GM18520 (cell line): Measurements from ENCODE around the gene GSTA4.
A peak's percentile ranks its signal among the peaks of the same experiment; 100 is the strongest.
"Not testable (repeated sequence)": the region's sequence is repeated elsewhere in the genome, so short reads cannot be mapped to it uniquely, and the experiment has no call there.

Experiments used
- ATAC-seq: cut with Tn5 transposase; IDR thresholded peaks from one replicate; pipeline ENCODE4 v1.9.1; 2021; ENCODE audit not compliant: unreplicated experiment

GSTA4 gene

DNA sequence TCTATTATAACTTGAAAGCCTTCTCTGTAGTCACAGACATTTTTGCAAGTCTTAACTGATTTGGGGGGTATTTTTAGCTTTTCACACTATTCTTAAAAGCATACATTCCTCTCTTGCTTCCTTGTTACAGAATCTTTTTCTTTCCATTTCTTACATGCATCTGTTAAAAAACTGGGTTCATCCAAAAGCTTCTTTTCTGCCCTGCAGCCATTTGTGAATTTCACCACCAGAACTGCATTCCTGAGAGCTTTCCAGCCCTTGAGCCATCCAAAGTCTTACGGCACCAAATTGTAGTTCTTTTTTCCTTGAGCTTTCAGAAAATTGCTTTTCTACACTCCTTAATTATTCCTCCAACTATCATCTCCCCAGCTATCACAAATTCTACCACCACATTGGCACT lies 19.7 kb upstream of the GSTA4 start:
- no peak for ATAC-seq

GRCh38 chr6:53014063-53014462 lies 19.0 kb upstream of the GSTA4 start:
- ATAC-seq: no peak

- ATAC-seq: no peak
Measured at GRCh38 chr6:53011979-53012378, 16.9 kb upstream of the GSTA4 start.

DNA sequence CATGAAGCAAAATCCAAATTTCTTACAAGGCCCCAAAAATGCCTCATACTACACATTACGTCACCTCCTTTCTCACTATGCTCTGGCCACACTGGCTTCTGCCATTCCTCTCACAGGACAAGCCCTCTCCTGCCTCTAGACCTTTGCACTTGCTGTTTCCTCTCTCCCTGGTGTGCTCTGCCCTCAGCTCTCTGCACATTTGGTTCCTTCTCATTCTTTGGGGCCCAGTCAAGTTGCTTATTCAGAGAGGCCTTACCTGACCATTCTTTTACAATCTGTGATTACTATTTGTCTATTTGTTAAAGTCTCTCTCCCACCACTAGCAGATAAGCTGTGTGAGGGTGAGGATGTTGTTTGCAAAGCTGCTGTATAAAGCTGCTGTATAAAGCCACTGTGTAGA lies 15.4 kb upstream of the GSTA4 start:
- no peak for ATAC-seq

DNA sequence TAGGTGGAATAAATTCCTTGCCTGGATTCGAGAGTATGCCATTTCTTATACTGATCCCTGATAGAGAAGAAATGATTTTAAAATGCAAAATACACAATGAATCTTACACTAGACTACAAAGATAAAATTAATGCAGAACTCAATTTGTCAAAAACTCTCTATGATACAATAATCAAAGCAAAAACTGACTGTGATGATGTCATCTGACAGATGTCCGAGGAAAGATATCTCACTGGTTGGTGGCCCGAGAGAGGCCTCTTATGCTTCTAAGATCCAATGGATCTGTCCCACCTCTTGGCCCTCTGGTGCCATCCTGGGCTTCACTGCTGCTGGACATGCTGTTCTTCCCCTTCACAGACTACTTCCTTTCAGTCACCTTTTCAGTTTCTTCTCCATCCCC lies 14.4 kb upstream of the GSTA4 start:
- no peak for ATAC-seq

- ATAC-seq: no peak
Measured at GRCh38 chr6:53009056-53009455, 14.0 kb upstream of the GSTA4 start.

GRCh38 chr6:53008192-53008687 lies 13.2 kb upstream of the GSTA4 start:
- not testable (repeated sequence) for ATAC-seq

DNA sequence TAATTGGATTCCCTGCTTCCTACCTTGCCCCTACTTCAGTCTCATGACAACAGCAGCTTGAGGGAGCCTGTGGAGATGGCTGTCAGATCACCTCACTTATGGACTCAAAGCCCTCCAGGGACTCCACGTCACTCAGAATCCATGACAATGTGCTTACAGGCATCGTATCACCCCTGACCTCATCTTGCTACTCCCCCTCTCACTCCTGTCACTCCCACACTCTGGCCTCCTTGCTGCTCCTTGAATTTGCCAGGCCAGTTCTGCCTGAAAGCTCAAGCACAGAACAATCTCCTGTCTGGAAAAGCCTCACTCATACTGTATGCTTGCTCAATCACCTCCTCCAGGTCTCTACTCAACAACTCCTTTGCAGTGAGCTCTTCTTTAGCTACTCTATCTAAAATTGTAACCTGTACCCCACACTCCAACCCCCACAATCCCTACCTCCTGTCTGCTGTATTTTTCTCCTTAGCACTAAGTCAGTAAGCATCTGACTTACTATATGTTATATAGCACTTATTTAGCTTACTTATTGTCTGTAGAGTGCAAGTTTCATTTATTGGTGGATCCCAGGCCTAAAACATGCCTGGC lies 10.7 kb upstream of the GSTA4 start:
- ATAC-seq: no peak

- no peak for ATAC-seq
Measured at GRCh38 chr6:52999456-52999855, 4.4 kb upstream of the GSTA4 start.

DNA sequence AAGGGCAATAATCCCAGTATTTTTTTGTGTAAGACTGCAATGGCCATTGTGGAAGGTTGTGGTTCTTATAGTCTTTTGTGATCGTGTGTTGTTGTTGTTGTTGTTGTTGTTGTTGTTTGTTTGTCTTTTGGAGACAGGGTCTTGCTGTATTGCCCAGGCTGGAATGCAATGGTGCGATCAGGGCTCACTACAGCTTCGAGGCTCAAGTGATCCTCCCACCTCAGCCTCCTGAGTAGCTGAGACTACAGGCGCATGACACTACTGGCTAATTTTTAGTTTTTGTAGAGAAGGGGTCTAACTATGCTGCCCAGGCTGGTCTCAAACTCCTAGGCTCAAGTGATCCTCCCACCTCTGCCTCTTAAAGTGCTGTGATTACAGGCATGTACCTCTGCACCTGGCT lies 3.5 kb upstream of the GSTA4 start:
- ATAC-seq: no peak

DNA sequence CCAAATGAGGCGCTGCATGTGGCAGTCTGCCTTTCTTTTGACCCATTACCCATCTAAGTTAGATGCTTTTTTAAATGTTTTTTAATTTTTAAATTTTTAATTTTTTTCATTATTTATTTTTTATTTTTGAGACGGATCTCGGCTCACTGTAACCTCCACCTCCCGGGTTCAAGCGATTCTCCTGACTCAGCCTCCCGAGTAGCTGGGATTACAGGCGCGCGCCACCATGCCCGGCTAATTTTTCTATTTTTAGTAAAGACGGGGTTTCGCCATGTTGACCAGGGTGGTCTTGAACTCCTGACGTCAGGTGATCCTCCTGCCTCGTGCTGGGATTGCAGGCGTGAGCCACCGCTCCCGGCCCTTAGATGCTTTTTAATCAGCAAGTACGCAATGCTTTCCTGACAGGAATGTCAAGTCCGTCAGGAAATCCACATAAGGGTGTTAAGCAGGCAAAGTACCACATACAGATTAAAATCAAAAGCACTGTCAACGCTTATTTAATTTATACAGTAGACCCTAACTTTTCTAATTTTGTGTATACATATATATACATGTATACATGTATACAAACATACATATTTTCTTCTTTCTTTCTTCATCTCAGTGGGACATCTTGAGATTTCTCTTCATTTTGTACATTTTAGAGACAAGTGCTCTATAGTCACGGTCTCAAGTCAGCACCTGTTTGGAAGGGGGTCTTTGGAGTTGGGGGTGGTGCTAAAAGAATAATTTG lies 995 bp upstream of the GSTA4 start:
- ATAC-seq: no peak

GRCh38 chr6:52994839-52995088 lies 320 bp downstream of the GSTA4 start:
- ATAC-seq: no peak

- ATAC-seq: no peak
Measured at GRCh38 chr6:52994031-52994838, 849 bp downstream of the GSTA4 start.

- ATAC-seq: no peak
Measured at GRCh38 chr6:52992980-52993920, 1.8 kb downstream of the GSTA4 start.

DNA sequence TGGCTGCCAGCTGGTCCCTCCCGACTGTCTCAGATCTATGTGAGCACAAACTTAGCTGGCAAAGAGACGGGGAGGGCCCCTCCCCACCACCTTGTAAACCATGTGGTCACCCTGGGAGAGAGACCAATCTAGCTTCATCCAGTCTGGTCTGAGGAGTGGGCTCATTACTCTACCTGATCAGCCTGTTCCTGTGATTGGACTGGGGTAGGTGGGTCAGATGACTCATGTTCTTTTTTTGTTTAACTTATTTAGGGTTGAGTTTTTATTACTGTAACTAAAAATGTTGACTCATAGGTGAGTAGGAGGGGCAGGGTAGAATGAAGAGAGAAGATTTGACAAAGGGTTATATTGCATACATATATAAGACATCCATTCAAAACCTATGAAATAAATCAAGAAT lies 4.7 kb downstream of the GSTA4 start:
- ATAC-seq: no peak

DNA sequence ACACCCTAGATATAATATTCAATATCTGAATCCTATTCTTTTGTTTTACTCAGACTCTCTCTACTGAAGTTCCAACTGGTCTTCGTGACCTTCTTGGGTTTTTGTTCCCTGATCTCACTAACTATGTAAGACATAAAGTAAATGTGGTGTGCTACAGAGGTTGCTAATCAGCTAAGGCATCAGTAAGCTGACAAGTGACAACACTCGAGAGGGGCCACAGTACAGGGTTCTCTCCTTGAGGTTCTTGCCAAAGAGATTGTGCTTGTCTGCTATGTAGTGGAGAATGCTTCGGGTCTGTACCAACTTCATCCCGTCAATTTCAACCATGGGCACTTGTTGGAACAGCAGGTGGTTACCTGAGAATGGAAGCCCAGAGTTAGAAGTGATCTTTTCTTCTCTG lies 9.9 kb downstream of the GSTA4 start:
- no peak for ATAC-seq

DNA sequence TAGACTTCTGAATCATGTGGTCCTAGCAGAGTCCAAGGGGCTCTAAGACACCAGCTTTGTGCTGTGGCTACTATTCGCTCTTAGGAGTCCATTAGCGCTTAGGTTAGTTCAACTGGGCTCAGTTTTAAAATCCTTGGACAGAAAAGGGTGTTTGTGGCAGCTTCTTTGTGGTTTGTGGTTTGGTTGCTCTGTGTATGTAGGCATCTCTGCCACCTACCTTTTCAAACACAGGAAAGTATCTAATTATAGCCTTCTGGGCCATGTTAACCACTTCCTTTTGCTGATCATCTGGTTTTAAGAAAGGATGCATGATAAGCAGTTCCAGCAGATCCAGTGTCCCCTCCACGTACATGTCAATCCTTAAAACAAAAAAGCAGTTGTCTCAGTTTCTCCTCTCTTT lies 10.8 kb downstream of the GSTA4 start:
- peak; percentile 64 for ATAC-seq

GRCh38 chr6:52983159-52983848 lies 11.8 kb downstream of the GSTA4 start:
- no peak for ATAC-seq

- ATAC-seq: no peak
Measured at GRCh38 chr6:52982680-52983079, 12.4 kb downstream of the GSTA4 start.

DNA sequence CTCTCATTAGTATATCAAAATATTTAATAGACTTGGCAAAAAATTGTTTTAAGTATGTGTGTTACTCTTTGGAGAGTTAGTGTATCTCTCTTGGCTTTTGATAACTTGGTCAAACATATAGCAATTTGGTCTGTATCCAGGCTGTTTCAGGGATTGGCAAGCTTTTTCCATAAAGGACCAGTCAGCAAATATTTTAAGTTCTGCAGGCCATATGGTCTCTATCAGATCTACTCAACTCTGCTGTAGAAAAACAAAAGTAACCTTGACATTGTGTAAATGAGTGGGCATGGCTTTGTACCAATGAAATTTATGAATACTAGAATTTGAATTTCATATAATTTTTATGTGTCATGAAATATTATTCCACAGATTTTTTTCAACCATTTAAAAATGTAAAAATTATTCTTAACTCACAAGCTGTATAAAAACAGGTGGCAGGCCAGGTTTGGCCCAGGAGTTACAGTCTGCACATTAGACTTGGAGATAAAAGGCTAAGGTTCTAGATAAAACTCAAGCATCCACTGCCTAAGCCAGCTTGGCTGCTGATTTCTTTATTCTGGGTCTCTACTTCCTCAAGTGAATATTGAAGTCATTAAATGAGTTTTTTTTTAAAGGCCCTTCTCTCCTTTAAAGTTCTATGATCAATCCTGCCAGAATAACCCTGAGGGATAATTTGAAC lies 13.7 kb downstream of the GSTA4 start:
- no peak for ATAC-seq
